H1 (cell line): ENCODE results near the gene ASIC2. TPM values are rescaled to one million over a fixed set of nuclear protein-coding genes. Genes with fewer than 3 reads are reported as not detected.

Source experiments
- CTCF ChIA-PET: fragments of 300-600 bp; sonication (Branson Sonifier 250); formaldehyde crosslinking; loops from one replicate; lab custom pipeline; 2021; ENCODE audit not compliant: partially characterized antibody; lab: Charles Lee
- POLR2A ChIA-PET: fragments of 300-600 bp; sonication (Branson Sonifier 250); formaldehyde crosslinking; loops from one replicate; lab custom pipeline; 2021; ENCODE audit warnings: inconsistent platforms; ENCODE audit not compliant: partially characterized antibody; lab: Charles Lee
- DNase-seq, 2 experiments: peaks; one replicate each; pipeline versions ENCODE4 v3.0.0 to v3.0.0-alpha.2; 2010 to 2022; ENCODE audit warnings: low spot score in 2 of 2, low read depth in 1 of 2, mixed read lengths in 1 of 2
- FAIRE-seq: peaks from 2 replicates; lab custom pipeline; 2011; peaks lifted over from hg19 to GRCh38; lab: Jason Lieb, UNC
- H2AFZ ChIP-seq: 2 replicates; pipeline ENCODE4 v1.8.1; 2012; ENCODE audit warnings: low read length, inconsistent platforms
- H2AK5ac ChIP-seq: 2 replicates; pipeline ENCODE4 v1.6.1; 2013; ENCODE audit warnings: low read depth, low read length
- H2BK120ac ChIP-seq: replicated peaks from 2 replicates; pipeline ENCODE3; 2013; ENCODE audit warnings: low read depth, low read length, inconsistent platforms
- H2BK12ac ChIP-seq: 2 replicates; pipeline ENCODE4 v1.6.1; 2013; ENCODE audit warnings: low read depth, low read length
- H2BK15ac ChIP-seq: 2 replicates; pipeline ENCODE4 v1.6.1; 2013; ENCODE audit warnings: low read length
- H2BK20ac ChIP-seq: 2 replicates; pipeline ENCODE4 v1.6.1; 2013; ENCODE audit warnings: low read length
- H2BK5ac ChIP-seq: 2 replicates; pipeline ENCODE4 v1.6.1; 2013; ENCODE audit warnings: low read depth, low read length
- H3K14ac ChIP-seq: 2 replicates; pipeline ENCODE4 v1.6.1; 2013; ENCODE audit warnings: inconsistent platforms; ENCODE audit not compliant: insufficient read length
- H3K18ac ChIP-seq: 2 replicates; pipeline ENCODE4 v1.6.1; 2013; ENCODE audit warnings: low read length; ENCODE audit errors: extremely low read depth
- H3K23ac ChIP-seq: 2 replicates; pipeline ENCODE4 v1.6.1; 2013; ENCODE audit warnings: inconsistent platforms; ENCODE audit not compliant: insufficient read length
- H3K23me2 ChIP-seq: 2 replicates; pipeline ENCODE4 v1.6.1; 2013; ENCODE audit warnings: low read depth, low read length
- H3K27ac ChIP-seq: 2 replicates; pipeline ENCODE4 v1.6.1; 2011; ENCODE audit warnings: low read depth, low read length, inconsistent platforms
- H3K27me3 ChIP-seq, 4 experiments: replicated peaks in 1 of 4; 1 replicate in 1 of 4; 2 replicates in 3 of 4; pipeline versions ENCODE4 v1.6.1 to v1.8.1; 2011 to 2013; ENCODE audit warnings: low read length in 3 of 4, mild to moderate bottlenecking in 3 of 4, inconsistent platforms in 2 of 4, mixed read lengths in 2 of 4, moderate library complexity in 1 of 4; ENCODE audit not compliant: control insufficient read depth in 3 of 4, insufficient read depth in 3 of 4; ENCODE audit errors: extremely low read depth in 1 of 4
- H3K36me3 ChIP-seq, 4 experiments: 2 replicates each; pipeline versions ENCODE4 v1.6.1 to v1.8.1; 2011 to 2013; ENCODE audit warnings: mild to moderate bottlenecking in 4 of 4, low read length in 3 of 4, moderate library complexity in 2 of 4, control low read depth in 1 of 4, inconsistent platforms in 1 of 4; ENCODE audit not compliant: insufficient read depth in 4 of 4, control insufficient read depth in 2 of 4
- H3K4ac ChIP-seq: replicated peaks from 2 replicates; pipeline ENCODE3; 2013; ENCODE audit warnings: low read length, low read depth, mixed read lengths, inconsistent platforms; ENCODE audit not compliant: insufficient read length
- H3K4me1 ChIP-seq, 4 experiments: replicated peaks in 1 of 4; 1 replicate in 1 of 4; 2 replicates in 3 of 4; pipeline versions ENCODE4 v1.6.1 to v1.8.1; 2011 to 2013; ENCODE audit warnings: low read length in 3 of 4, inconsistent platforms in 2 of 4, mixed read lengths in 1 of 4; ENCODE audit not compliant: insufficient read depth in 4 of 4, control insufficient read depth in 3 of 4
- H3K4me2 ChIP-seq, 2 experiments: 2 replicates each; pipeline versions ENCODE4 v1.6.1 to v1.8.1; 2011 to 2013; ENCODE audit warnings: low read depth in 2 of 2, low read length in 2 of 2, control low read depth in 1 of 2, inconsistent platforms in 1 of 2, mild to moderate bottlenecking in 1 of 2; ENCODE audit not compliant: insufficient read depth in 1 of 2
- H3K4me3 ChIP-seq, 4 experiments: fragments of 200-600, 300-600 bp in 1 of 4; sonication (generic), shearing (Covaris generic), sonication (Bioruptor Twin) in 1 of 4; 2 replicates each; pipeline versions ENCODE4 v1.5.1 to v1.8.1; 2011 to 2016; ENCODE audit warnings: low read length in 4 of 4, low read depth in 3 of 4, control low read depth in 2 of 4, inconsistent platforms in 2 of 4, mild to moderate bottlenecking in 2 of 4, mixed read lengths in 1 of 4, moderate library complexity in 1 of 4; ENCODE audit not compliant: insufficient read depth in 2 of 4; ENCODE audit errors: extremely low read depth in 1 of 4
- H3K56ac ChIP-seq: replicated peaks from 2 replicates; pipeline ENCODE3; 2013; ENCODE audit warnings: low read depth, mild to moderate bottlenecking, mixed read lengths, low read length, inconsistent platforms; ENCODE audit not compliant: insufficient read length
- H3K79me1 ChIP-seq: 2 replicates; pipeline ENCODE4 v1.6.1; 2013; ENCODE audit warnings: low read depth, low read length, control low read depth
- H3K79me2 ChIP-seq, 2 experiments: 2 replicates each; pipeline versions ENCODE4 v1.6.1 to v1.8.1; 2012 to 2013; ENCODE audit warnings: low read length in 2 of 2, mild to moderate bottlenecking in 2 of 2, inconsistent platforms in 1 of 2; ENCODE audit not compliant: insufficient read depth in 2 of 2, control insufficient read depth in 1 of 2
- H3K9ac ChIP-seq, 4 experiments: replicated peaks in 1 of 4; 1 replicate in 1 of 4; 2 replicates in 3 of 4; pipeline versions ENCODE4 v1.6.1 to v1.8.1; 2011 to 2013; ENCODE audit warnings: low read depth in 3 of 4, low read length in 3 of 4, control low read depth in 2 of 4, mild to moderate bottlenecking in 2 of 4, moderate library complexity in 2 of 4, inconsistent platforms in 1 of 4; ENCODE audit errors: extremely low read depth in 1 of 4
- H3K9me3 ChIP-seq, 2 experiments: 2 replicates each; pipeline versions ENCODE4 v1.6.1 to v1.8.1; 2012 to 2013; ENCODE audit warnings: mild to moderate bottlenecking in 2 of 2, moderate library complexity in 2 of 2, control low read depth in 1 of 2, inconsistent platforms in 1 of 2, low read depth in 1 of 2, low read length in 1 of 2, mixed read lengths in 1 of 2; ENCODE audit not compliant: insufficient read depth in 2 of 2
- H4K20me1 ChIP-seq, 2 experiments: replicated peaks in 1 of 2; 2 replicates each; pipeline versions ENCODE3 to v1.8.1; 2011 to 2013; ENCODE audit warnings: inconsistent platforms in 2 of 2, low read length in 2 of 2, mild to moderate bottlenecking in 1 of 2; ENCODE audit not compliant: insufficient read depth in 2 of 2, control insufficient read depth in 1 of 2
- H4K5ac ChIP-seq: 2 replicates; pipeline ENCODE4 v1.6.1; 2013; ENCODE audit warnings: low read length, low read depth, mixed read lengths, inconsistent platforms; ENCODE audit not compliant: insufficient read length
- H4K8ac ChIP-seq: 2 replicates; pipeline ENCODE4 v1.8.0; 2013; ENCODE audit warnings: mild to moderate bottlenecking, moderate library complexity, low read length, inconsistent platforms; ENCODE audit not compliant: insufficient read depth; ENCODE audit errors: extremely low read depth
- H4K91ac ChIP-seq: replicated peaks from 2 replicates; pipeline ENCODE3; 2013; ENCODE audit warnings: low read length, mixed read lengths, inconsistent platforms; ENCODE audit not compliant: insufficient read length
- BACH1 ChIP-seq: IDR thresholded peaks from 2 replicates; pipeline ENCODE4 v1.6.1; 2012; ENCODE audit warnings: low read length, improper control_type of control experiment
- JUND ChIP-seq: IDR thresholded peaks from 2 replicates; pipeline ENCODE4 v1.6.1; 2011; ENCODE audit warnings: mild to moderate bottlenecking, improper control_type of control experiment, low read length
- RAD21 ChIP-seq, 2 experiments: IDR thresholded peaks in 1 of 2; conservative IDR thresholded peaks in 1 of 2; 2 replicates each; pipeline ENCODE4 v1.6.1; 2011; ENCODE audit warnings: low read depth in 2 of 2, low read length in 2 of 2, improper control_type of control experiment in 1 of 2, inconsistent platforms in 1 of 2, mild to moderate bottlenecking in 1 of 2, moderate library complexity in 1 of 2
- RXRA ChIP-seq: IDR thresholded peaks from 2 replicates; pipeline ENCODE4 v1.6.1; 2011; ENCODE audit warnings: low read depth, mild to moderate bottlenecking, low read length, moderate library complexity; ENCODE audit not compliant: insufficient read depth
- WGBS, 2 experiments: shearing (Covaris generic) in 1 of 2; methylation state at CpG; one replicate each; pipeline versions ENCODE4 v1.1.6 to v1.1.7; 2013 to 2015; ENCODE audit warnings: low lambda C conversion rate in 2 of 2, mixed read lengths in 2 of 2, inconsistent platforms in 1 of 2, low coverage in 1 of 2, missing lambda C conversion rate in 1 of 2; ENCODE audit not compliant: insufficient replicate concordance in 2 of 2, insufficient coverage in 1 of 2, insufficient read length in 1 of 2; ENCODE audit errors: extremely low coverage in 1 of 2, missing lambda C conversion rate in 1 of 2; 5-methylcytosine and 5-hydroxymethylcytosine counted together
- polyA plus RNA-seq, 7 experiments: library from polyadenylated mRNA; depleted of rRNA in 3 of 7; stranded (reverse) in 5 of 7; unstranded in 2 of 7; fragments of >200 nt in 5 of 7; fragments of 200-250 nt in 2 of 7; gene quantifications; 1 replicate in 5 of 7; 2 replicates in 1 of 7; 4 replicates in 1 of 7; pipeline versions ENCODE4 v1.2.1 to v1.2.3, GENCODE V29; 2011 to 2013; ENCODE audit warnings: missing spikeins in 2 of 7, mixed read lengths in 2 of 7
- total RNA-seq: library from RNA; stranded (reverse); fragmentation: NEBNext Ultra II Directional; extraction: Animal tissue kit (Norgen Biotek cat#: 25700); gene quantifications from 2 replicates; pipeline ENCODE4 v1.2.1, GENCODE V29; 2021
- TF ChIP-seq, protein P1 (sequence below), 3 experiments: IDR thresholded peaks; 1 replicate in 2 of 3; 2 replicates in 1 of 3; pipeline versions ENCODE4 v1.5.1 to v1.6.1; 2011; ENCODE audit warnings: low read length in 3 of 3, mild to moderate bottlenecking in 3 of 3, inconsistent platforms in 2 of 3, low read depth in 1 of 3, moderate library complexity in 1 of 3; ENCODE audit not compliant: insufficient read depth in 1 of 3; ENCODE audit errors: control extremely low read depth in 1 of 3
- TF ChIP-seq, protein P2 (sequence below): IDR thresholded peaks from 2 replicates; pipeline ENCODE4 v1.6.1; 2012; ENCODE audit warnings: low read length, inconsistent platforms

The ASIC2 gene
- total and polyA plus RNA-seq, 2 of the 8 experiments (the other 6 are each of a cell fraction or from before 2014, with no cell fraction given): 0.86 to 1.2 TPM

DNA sequence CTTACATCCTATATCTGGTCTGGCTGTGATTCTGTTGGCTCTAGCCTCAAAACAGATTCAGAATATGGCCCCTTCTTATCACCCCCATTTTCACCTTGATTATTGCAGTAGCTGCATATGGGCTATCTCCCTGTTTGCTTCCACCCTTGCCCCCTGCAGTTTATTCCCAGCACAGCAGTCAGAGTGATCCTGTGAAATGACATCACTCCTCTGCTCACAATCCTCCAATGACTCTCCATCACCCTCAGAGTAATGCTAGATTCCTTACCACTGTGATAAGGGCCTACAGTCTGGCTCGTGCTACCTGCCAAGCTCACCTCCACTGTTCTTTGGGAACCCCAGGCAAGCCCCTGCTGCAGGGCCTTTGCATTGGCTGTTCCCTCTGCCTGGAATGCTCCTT, 92.5 kb downstream of the ASIC2 start:
- H3K4me2 ChIP-seq: no peak overlapping the region
- H3K27me3 ChIP-seq: peaks cover 1 to 26% (median 17%) of the 10 kb centered on the region in 4 experiments
- no peak overlapping the region for H3K18ac ChIP-seq
- no peak overlapping the region for H3K27ac ChIP-seq
- no peak overlapping the region for H2BK5ac ChIP-seq
- no peak overlapping the region for H4K91ac ChIP-seq
- H2BK15ac ChIP-seq: no peak overlapping the region
- no peak overlapping the region for H2BK12ac ChIP-seq
- H3K79me1 ChIP-seq: no peaks in the 10 kb centered on the region
- H3K4ac ChIP-seq: no peak overlapping the region
- no peak overlapping the region for H3K56ac ChIP-seq
- H3K79me2 ChIP-seq: no peaks in the 10 kb centered on the region
- H3K9me3 ChIP-seq: no peaks in the 10 kb centered on the region
- ChIA-PET POLR2A (interaction anchor here (0.6 kb wide), 1 partner anchor 26 kb away, joined by 3 read pairs; no protein-coding TSS in a partner anchor), CTCF (interaction anchor here (0.9 to 3.7 kb wide), 13 partner anchors 9 to 305 kb away, joined by 3 to 27 read pairs (median 5); partner anchors contain the start of gene ASIC2)
- TF ChIP-seq BACH1 (no peak), RXRA (no peak), JUND (0 out of 2 replicates have a peak, but pooled peaks have one; percentile 30), RAD21 (IDR thresholded peaks at IDR 0.05 in 1 of 2, conservative IDR thresholded peaks at IDR 0.05 in 1 of 2; ENCODE audit: low read depth in 2 of 2, low read length in 2 of 2) (peak in 1 of 2 experiments; percentile 15; a peak in 1 of 4 replicates)
- TF ChIP-seq, protein P1, sequence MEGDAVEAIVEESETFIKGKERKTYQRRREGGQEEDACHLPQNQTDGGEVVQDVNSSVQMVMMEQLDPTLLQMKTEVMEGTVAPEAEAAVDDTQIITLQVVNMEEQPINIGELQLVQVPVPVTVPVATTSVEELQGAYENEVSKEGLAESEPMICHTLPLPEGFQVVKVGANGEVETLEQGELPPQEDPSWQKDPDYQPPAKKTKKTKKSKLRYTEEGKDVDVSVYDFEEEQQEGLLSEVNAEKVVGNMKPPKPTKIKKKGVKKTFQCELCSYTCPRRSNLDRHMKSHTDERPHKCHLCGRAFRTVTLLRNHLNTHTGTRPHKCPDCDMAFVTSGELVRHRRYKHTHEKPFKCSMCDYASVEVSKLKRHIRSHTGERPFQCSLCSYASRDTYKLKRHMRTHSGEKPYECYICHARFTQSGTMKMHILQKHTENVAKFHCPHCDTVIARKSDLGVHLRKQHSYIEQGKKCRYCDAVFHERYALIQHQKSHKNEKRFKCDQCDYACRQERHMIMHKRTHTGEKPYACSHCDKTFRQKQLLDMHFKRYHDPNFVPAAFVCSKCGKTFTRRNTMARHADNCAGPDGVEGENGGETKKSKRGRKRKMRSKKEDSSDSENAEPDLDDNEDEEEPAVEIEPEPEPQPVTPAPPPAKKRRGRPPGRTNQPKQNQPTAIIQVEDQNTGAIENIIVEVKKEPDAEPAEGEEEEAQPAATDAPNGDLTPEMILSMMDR (IDR thresholded peaks at IDR 0.05; ENCODE audit: control extremely low read depth in 1 of 3, insufficient read depth in 1 of 3, low read depth in 1 of 3, low read length in 3 of 3): peak in 2 of 3 experiments; percentile 15 to 19; a peak in 2 of 4 replicates
- TF ChIP-seq, protein P2, sequence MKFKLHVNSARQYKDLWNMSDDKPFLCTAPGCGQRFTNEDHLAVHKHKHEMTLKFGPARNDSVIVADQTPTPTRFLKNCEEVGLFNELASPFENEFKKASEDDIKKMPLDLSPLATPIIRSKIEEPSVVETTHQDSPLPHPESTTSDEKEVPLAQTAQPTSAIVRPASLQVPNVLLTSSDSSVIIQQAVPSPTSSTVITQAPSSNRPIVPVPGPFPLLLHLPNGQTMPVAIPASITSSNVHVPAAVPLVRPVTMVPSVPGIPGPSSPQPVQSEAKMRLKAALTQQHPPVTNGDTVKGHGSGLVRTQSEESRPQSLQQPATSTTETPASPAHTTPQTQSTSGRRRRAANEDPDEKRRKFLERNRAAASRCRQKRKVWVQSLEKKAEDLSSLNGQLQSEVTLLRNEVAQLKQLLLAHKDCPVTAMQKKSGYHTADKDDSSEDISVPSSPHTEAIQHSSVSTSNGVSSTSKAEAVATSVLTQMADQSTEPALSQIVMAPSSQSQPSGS: 0 out of 2 replicates have a peak, but pooled peaks have one; percentile 64
- no peak overlapping the region for H4K8ac ChIP-seq
- H3K23ac ChIP-seq: no peak overlapping the region
- FAIRE-seq (peak; percentile 72), DNase-seq (no peak)
- no peak overlapping the region for H3K9ac ChIP-seq
- H3K23me2 ChIP-seq: no peaks in the 10 kb centered on the region
- H2BK20ac ChIP-seq: no peak overlapping the region
- WGBS, 2 experiments: 81% methylated on average over 1 of the region's 1 CpG; no CpG with 5 or more reads in 1 of the 2 experiments
- no peak overlapping the region for H3K4me3 ChIP-seq
- H3K36me3 ChIP-seq: no peaks in the 10 kb centered on the region
- no peak overlapping the region for H4K5ac ChIP-seq
- H3K4me1 ChIP-seq: no peaks in the 10 kb centered on the region
- no peak overlapping the region for H2AFZ ChIP-seq
- H3K14ac ChIP-seq: no peak overlapping the region
- peaks cover 0 to 1% of the 10 kb centered on the region in 2 experiments for H4K20me1 ChIP-seq
- H2BK120ac ChIP-seq: no peak overlapping the region
- no peak overlapping the region; the same call in 1 of the 2 replicates for H2AK5ac ChIP-seq
